GM21529 (cell line): ENCODE measurements around the gene COL18A1.
"Not testable (repeated sequence)": the region's sequence is repeated elsewhere in the genome, so short reads cannot be mapped to it uniquely, and the experiment has no call there.

ENCODE experiments used
- ATAC-seq: cut with Tn5 transposase; IDR thresholded peaks from one replicate; pipeline ENCODE4 v1.9.1; 2021; ENCODE audit not compliant: unreplicated experiment

COL18A1 gene

GRCh38 chr21:45491056-45491455 is 86.1 kb downstream of the COL18A1 start:
- no peak for ATAC-seq

GRCh38 chr21:45491623-45492022 is 86.7 kb downstream of the COL18A1 start:
- no peak for ATAC-seq

GRCh38 chr21:45492765-45493164 is 87.8 kb downstream of the COL18A1 start:
- ATAC-seq: no peak

- no peak for ATAC-seq
Observed at GRCh38 chr21:45493401-45494001, 88.5 kb downstream of the COL18A1 start.

GRCh38 chr21:45494135-45494850 is 89.3 kb downstream of the COL18A1 start:
- ATAC-seq: no peak

- no peak for ATAC-seq
Observed at GRCh38 chr21:45494851-45495680, 90.1 kb downstream of the COL18A1 start.

- ATAC-seq: no peak
Observed at GRCh38 chr21:45496151-45496967, 91.4 kb downstream of the COL18A1 start.

GRCh38 chr21:45496968-45497845 is 92.2 kb downstream of the COL18A1 start:
- ATAC-seq: no peak

GRCh38 chr21:45497846-45498645 is 93.1 kb downstream of the COL18A1 start:
- ATAC-seq: no peak

- no peak for ATAC-seq
Observed at GRCh38 chr21:45498646-45499000, 93.7 kb downstream of the COL18A1 start.

- ATAC-seq: no peak
Observed at GRCh38 chr21:45499201-45499750, 94.3 kb downstream of the COL18A1 start.

- ATAC-seq: no peak
Observed at GRCh38 chr21:45499970-45500577, 95.1 kb downstream of the COL18A1 start.

GRCh38 chr21:45501081-45502005 is 96.4 kb downstream of the COL18A1 start:
- not testable (repeated sequence) for ATAC-seq

GRCh38 chr21:45502006-45502345 is 97.0 kb downstream of the COL18A1 start:
- ATAC-seq: no peak

- no peak for ATAC-seq
Observed at GRCh38 chr21:45502600-45502999, 97.6 kb downstream of the COL18A1 start.

- not testable (repeated sequence) for ATAC-seq
Observed at GRCh38 chr21:45503226-45503625, 98.3 kb downstream of the COL18A1 start.

GRCh38 chr21:45504021-45504515 is 99.1 kb downstream of the COL18A1 start:
- no peak for ATAC-seq
